Right renal cortex interstitium (tissue), 3 donors: ENCODE data around the gene TMEM192. TPM values are rescaled to one million over a fixed set of nuclear protein-coding genes. Genes with fewer than 3 reads are reported as not detected.
"Not testable (repeated sequence)": the region's sequence is repeated elsewhere in the genome, so short reads cannot be mapped to it uniquely, and the experiment has no call there.

Experiments
- DNase-seq, 3 donors: peaks; one replicate each; pipeline ENCODE4 v3.0.0-alpha.2; 2013; ENCODE audit warnings: low read depth in 3 of 3, low spot score in 2 of 3
- polyA plus RNA-seq, 3 donors: library from polyadenylated mRNA; unstranded; fragments of 120-200 nt; gene quantifications; one replicate each; pipeline ENCODE4 v1.2.1, GENCODE V29; 2013; ENCODE audit not compliant: insufficient read length in 3 of 3

TMEM192 gene
- polyA plus RNA-seq = 10 to 100 TPM; 33.7 to 39.0 (median 35.8) TPM

DNA sequence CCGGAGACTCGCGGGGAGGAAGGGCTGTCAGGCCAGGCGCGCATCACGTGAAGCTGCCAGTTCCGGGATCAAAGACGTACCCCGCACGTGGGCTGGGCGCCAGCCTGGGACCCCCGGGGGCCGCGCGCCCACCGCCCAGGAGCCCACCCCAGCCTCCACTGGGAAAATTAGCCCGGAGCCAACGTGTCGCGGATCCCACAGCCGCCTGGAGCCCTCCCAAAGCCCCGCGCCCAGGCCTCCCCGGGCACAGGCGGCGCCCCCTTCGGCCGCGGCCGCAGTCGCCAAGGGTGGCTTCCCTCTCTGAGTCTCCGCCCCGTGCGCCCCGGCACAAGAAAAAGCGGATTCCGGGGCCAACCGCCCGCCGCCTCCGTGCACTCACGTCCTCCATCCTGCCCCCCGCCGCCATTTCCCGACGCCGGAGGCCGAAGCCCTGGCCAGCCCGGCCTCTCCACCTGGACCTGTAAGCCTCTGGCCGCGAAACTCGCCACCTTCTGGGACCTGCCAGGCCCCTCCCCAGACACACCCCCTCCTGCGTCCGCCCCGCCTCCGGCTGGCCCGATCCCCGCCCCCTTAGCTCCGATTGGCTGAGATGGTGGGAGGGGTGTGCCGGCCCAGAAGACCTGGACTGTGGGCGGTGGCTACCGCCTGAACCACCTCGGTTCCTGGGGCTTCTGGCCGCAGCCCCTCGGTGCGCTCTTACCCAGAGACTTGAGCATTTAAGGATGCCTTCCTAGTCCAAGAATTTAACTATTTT is at the start of gene TMEM192:
Gene TMEM192, minus strand, starts transcription at position 493 of the 754 bp plus-strand sequence. Its CDS starts 87 bp downstream, at position 406.
- peak; percentile 81 to 92 (median 85) for DNase-seq

DNA sequence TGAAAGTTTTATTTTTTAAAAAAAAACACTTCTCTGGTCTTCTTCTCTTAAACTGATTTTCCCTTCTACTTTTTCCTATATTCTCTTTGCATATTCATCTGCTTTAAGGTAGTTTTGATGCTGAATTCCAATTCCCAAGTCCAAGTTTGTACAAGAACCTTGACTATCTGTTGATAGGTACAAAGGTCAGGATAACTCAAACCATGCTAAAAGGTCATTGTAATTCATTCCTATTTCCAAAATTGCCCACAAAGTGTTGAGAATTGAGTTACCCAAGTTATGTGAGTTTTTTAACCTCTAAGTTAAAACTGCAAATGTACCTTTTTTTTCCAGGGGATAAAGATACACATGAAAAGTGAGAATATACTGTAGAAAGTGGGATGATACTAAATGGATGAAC is 46.1 kb upstream of the TMEM192 start:
- DNase-seq = no peak

DNA sequence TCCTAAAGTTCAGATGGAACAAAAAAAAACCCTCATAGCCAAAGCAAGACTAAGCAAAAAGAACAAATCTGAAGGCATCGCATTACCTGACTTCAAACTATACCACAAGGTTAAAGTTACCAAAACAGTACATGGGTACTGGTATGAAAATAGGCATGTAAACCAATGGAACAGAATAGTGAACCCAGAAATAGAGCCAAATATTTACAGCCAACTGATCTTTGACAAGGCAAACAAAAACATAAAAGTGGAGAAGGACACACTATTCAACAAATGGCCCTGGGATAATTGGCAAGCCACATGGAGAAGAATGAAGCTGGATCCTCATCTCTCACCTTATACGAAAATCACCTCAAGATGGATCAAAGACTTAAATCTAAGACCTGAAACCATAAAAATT is 44.2 kb upstream of the TMEM192 start:
- no peak for DNase-seq

DNA sequence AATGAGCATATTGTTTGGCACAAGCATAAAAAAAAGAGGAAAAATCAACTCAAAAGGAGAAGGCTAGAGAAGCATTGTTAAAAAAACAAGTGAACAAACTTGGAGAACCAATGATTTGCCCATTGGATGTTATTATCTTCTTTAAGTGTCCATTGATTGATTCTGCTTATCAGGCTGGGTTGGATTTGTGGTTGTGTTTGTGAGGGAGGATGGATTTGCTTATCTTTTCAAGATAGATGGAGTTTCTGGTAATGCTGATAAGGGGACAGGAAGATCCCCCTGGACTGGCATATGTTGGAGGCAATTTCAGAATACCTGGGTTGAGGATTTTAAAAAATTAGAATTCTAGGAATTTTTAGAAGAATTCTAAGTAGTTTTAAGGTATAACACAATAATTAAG is 41.8 kb upstream of the TMEM192 start:
- DNase-seq = no peak

DNA sequence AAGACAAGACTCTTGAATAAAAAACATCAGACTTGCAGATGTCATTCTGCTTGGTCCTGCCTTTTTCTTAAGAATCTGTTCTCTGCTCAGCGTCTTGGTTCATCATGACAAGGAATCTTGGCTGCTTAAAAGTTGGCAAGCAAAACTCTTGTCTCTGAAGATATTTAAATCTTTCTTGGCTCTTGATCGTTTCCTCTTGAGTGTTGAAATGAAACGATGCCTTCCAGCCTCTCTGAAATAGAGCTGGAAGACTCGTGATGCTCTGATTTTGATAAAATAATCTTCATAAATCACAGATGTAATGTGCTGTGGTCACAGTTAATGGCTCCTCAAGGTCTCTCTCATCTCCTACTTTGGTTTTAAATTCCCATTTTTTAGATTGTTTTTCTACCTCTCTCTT is 39.9 kb upstream of the TMEM192 start:
- DNase-seq = no peak

DNA sequence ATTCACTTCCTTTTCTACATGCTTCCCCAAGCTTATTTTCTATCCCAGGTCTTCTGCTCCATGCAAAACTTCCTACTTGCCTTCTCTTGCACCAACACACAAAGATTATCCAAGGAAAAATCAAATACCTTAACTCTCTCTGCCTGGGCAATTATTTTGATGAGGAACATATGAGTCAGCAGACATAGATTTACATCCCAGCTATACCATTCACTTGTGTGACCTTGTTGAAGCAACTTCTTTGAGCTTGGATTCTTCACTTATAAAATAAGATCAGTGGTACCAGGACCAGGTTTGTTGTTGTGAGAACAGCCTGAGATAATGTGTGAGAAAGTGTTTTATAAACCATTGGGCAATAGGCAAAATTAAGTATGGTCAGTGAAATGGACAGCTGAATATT is 39.1 kb upstream of the TMEM192 start:
- DNase-seq = no peak

DNA sequence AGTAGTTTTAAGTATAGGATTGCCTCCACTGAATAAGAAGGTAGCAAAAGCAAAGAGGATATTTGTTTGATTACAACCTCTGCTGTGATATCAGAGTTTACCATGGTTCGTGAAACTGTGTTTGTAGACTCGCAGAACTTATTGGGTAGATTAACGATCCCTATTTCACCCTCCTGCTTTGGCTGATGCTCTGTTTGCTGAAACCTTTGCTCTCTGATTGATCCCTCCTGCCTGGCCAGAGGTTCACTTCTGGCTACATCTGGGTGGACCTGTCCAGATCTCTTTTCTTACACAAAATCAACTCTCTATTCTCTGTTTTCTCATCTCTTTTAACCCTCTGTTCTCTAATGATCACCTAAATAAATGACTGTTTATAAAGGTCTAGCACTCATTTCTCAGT is 37.9 kb upstream of the TMEM192 start:
- no peak for DNase-seq

DNA sequence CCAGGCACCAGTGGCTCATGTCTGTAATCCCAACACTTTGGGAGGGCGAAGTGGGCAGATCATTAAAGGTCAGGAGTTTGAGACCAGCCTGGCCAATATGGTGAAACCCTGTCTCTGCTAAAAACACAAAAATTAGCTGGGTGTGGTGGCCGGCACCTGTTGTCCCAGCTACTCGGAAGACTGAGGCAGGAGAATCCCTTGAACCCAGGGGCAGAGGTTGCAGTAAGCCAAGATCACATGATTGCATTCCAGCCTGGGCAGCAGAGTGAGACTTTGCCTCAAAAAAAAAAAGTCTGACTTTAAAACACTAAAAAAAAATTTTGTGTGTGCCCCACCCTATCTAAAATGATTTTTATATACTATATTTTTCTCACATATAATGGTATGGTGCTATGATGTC is 26.2 kb upstream of the TMEM192 start:
- no peak for DNase-seq

DNA sequence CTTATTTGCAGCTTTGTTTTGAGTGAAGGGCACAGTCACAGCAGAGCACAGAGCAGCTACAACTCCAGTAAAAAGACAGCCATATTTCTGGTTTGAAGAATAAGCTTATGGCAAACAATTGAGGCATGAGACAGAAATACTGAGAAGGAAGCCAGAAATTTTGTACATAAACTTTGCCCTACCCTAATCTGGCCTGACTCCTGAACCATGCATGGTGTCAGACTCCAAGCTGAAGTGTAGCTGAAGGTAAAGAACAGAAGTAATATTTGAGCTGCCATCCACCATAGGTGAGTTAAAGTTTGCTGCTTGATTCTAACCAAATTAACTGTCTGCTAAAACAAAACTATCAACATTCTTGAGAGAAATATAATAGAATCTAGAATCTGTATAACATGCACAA is 24.5 kb upstream of the TMEM192 start:
- no peak for DNase-seq

- DNase-seq = no peak
Observed at GRCh38 chr4:165136529-165136928, 23.9 kb upstream of the TMEM192 start.

DNA sequence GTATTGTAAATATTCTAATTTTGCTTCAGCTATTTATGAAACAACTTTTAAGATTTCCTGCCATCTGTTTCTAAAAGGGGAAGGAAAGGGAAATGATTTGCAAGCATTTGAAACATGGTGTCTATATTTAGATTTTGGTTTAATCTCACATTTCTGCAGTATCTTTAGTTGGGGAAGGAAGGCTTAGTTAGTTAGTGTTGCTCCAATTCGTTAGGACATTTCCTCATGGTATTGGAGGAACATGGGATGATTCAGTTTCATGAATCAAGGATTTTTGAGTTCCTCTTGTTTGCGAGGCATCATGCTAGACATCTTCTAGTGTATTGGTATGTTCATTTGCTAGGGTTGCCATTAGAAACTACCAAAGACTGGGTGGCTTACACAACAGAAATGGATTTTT is 20.5 kb upstream of the TMEM192 start:
- DNase-seq = no peak

DNA sequence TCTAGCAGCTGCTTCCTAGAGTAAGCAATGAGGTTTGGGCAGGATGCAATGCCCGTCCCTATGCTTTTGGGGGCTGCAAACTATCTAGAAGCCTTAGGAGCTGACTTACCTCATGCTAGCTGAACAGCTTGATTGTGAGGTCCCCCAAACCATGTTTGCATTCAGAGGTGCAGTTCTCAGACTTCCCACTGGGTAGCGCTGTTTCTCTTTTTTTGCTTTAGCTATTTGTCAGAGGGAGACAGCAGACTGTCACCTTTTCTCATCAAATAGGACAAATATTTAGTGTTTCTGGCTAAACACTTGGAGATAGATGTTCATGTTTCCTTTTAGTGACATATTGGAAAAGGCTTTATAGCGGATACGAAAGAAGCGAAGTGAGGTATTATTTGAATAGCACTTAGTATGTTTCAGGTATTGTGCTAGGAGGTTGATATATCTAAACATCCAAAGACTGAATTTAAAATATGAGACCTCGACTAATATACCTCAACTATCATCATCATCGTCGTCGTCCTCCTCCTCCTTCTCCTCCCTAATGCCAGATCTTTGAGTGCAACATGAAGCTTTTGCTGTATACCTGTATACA is 18.7 kb upstream of the TMEM192 start:
- DNase-seq = peak in 1 of 3 donors; percentile 31

GRCh38 chr4:165129924-165130323 is 17.3 kb upstream of the TMEM192 start:
- DNase-seq = no peak

GRCh38 chr4:165125869-165126499 is 13.3 kb upstream of the TMEM192 start:
- DNase-seq = not testable (repeated sequence)

DNA sequence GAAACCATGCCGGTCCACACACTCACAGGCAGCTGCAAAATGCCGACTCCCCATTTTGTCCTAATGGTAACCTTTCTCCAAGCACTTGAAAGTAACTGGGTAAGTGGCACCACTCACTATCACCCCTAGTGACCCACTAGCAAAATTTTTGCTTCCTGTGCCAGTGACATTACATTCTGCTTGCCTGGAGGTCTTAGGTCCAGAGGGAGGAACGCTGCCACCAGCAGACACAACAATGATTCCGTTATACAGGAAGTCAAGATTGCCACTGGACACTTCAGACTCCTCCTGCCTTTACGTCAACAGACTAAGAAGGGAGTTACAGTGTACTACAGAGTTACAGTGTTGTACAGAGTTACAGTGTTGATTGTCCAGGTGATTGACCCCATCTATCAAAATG is 11.8 kb upstream of the TMEM192 start:
- no peak for DNase-seq

- DNase-seq = no peak
Observed at GRCh38 chr4:165118256-165118909, 5.7 kb upstream of the TMEM192 start.

- DNase-seq = no peak
Observed at GRCh38 chr4:165115301-165115700, 2.6 kb upstream of the TMEM192 start.

- no peak for DNase-seq
Observed at GRCh38 chr4:165111906-165112367, 723 bp downstream of the TMEM192 start.

DNA sequence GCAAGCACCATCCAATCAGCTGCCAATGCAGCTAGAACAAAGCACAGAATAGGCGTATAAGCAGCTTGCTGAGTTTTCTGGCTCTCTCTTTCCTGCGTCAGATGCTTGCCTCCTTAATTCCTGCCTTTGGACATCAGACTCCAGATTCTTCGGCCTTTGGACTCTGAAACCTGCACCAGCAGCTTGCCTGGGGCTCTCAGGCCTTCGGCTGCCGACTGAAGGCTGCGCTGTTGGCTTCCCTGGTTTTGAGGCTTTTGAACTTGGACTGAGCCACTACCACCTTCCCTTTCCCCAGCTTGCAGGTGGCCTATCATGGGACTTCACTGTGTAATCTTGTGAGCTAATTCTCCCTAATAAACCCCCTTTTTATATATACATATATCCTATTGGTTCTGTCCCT is 6.1 kb downstream of the TMEM192 start:
- no peak for DNase-seq

DNA sequence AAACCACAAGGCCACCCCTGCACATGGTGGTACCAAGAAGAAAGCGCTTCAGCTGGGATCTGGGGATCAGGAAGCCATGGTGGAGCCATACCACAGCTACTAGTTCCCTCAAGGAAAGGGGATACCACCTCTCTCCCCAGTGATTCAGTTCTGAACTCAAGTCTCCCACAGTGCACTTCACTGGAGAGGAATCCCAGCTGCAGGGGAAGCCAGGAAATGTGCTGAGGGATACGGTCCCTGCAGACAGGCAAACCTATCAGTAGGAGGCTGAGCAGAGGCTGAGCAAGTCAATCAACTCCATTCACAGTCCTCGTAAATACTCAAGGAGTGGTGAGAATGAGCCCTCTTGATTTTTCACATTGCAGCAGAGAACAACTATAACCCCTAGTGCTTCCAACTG is 11.0 kb downstream of the TMEM192 start:
- DNase-seq = no peak

- no peak for DNase-seq
Observed at GRCh38 chr4:165096776-165097175, 15.9 kb downstream of the TMEM192 start.
